HUES6 (cell line): Measurements from ENCODE around the gene ZNF385A.

Experiments
- H3K27ac ChIP-seq: 2 replicates; pipeline ENCODE4 v1.7.0; 2013; ENCODE audit warnings: low read depth, mild to moderate bottlenecking, low read length, inconsistent platforms
- H3K27me3 ChIP-seq: 2 replicates; pipeline ENCODE4 v1.6.1; 2013; ENCODE audit warnings: low read length; ENCODE audit not compliant: control insufficient read depth, insufficient read depth
- H3K36me3 ChIP-seq: 2 replicates; pipeline ENCODE4 v1.6.1; 2013; ENCODE audit warnings: low read length; ENCODE audit not compliant: control insufficient read depth, insufficient read depth
- H3K4me1 ChIP-seq: 2 replicates; pipeline ENCODE4 v1.6.1; 2013; ENCODE audit warnings: low read length; ENCODE audit not compliant: control insufficient read depth, insufficient read depth
- H3K4me3 ChIP-seq: 2 replicates; pipeline ENCODE4 v1.5.1; 2013; ENCODE audit warnings: low read depth, low read length
- H3K9ac ChIP-seq: one replicate; pipeline ENCODE4 v1.6.1; 2013; ENCODE audit warnings: mild to moderate bottlenecking, low read length
- H3K9me3 ChIP-seq: 2 replicates; pipeline ENCODE4 v1.6.1; 2013; ENCODE audit warnings: low read depth, low read length; ENCODE audit not compliant: control insufficient read depth, insufficient read depth

ZNF385A gene

GRCh38 chr12:54379398-54380201 is 4.9 kb downstream of the ZNF385A start:
- H3K36me3 ChIP-seq: peaks cover 12% of the 10 kb centered on the region
- peaks cover 18% of the 10 kb centered on the region for H3K27me3 ChIP-seq
- peak overlapping the region; percentile 51 for H3K4me3 ChIP-seq
- no peaks in the 10 kb centered on the region for H3K9me3 ChIP-seq
- no peak overlapping the region for H3K27ac ChIP-seq
- H3K9ac ChIP-seq: no peak overlapping the region
- H3K4me1 ChIP-seq: peaks cover 37% of the 10 kb centered on the region

- Histone ChIP-seq H3K36me3 (peaks cover 13% of the 10 kb centered on the region), H3K9ac (no peak overlapping the region), H3K27ac (no peak overlapping the region), H3K4me3 (peak overlapping the region; percentile 51), H3K27me3 (peaks cover 18% of the 10 kb centered on the region), H3K4me1 (peaks cover 37% of the 10 kb centered on the region), H3K9me3 (no peaks in the 10 kb centered on the region)
These were observed 5.6 kb downstream of the ZNF385A start for GRCh38 chr12:54378796-54379397.

GRCh38 chr12:54377797-54378515 is 6.6 kb downstream of the ZNF385A start:
- Histone ChIP-seq H3K9ac (no peak overlapping the region), H3K4me3 (no peak overlapping the region), H3K4me1 (peaks cover 34% of the 10 kb centered on the region), H3K27ac (no peak overlapping the region), H3K36me3 (peaks cover 11% of the 10 kb centered on the region), H3K27me3 (peaks cover 18% of the 10 kb centered on the region), H3K9me3 (no peaks in the 10 kb centered on the region)

- Histone ChIP-seq H3K4me1 (peaks cover 34% of the 10 kb centered on the region), H3K36me3 (peaks cover 10% of the 10 kb centered on the region; the same call in 1 of the 2 replicates), H3K27me3 (peaks cover 18% of the 10 kb centered on the region), H3K9ac (no peak overlapping the region), H3K27ac (no peak overlapping the region), H3K4me3 (no peak overlapping the region), H3K9me3 (no peaks in the 10 kb centered on the region)
These were observed 7.5 kb downstream of the ZNF385A start for GRCh38 chr12:54377007-54377406.

GRCh38 chr12:54376596-54376995 is 7.9 kb downstream of the ZNF385A start:
- H3K27ac ChIP-seq: no peak overlapping the region
- no peak overlapping the region for H3K4me3 ChIP-seq
- H3K36me3 ChIP-seq: peaks cover 14% of the 10 kb centered on the region; the same call in 1 of the 2 replicates
- no peak overlapping the region for H3K9ac ChIP-seq
- no peaks in the 10 kb centered on the region for H3K9me3 ChIP-seq
- peaks cover 34% of the 10 kb centered on the region for H3K4me1 ChIP-seq
- peaks cover 18% of the 10 kb centered on the region for H3K27me3 ChIP-seq

- Histone ChIP-seq H3K4me1 (peaks cover 40% of the 10 kb centered on the region), H3K9me3 (no peaks in the 10 kb centered on the region), H3K9ac (no peak overlapping the region), H3K27me3 (peaks cover 21% of the 10 kb centered on the region), H3K4me3 (no peak overlapping the region), H3K27ac (no peak overlapping the region), H3K36me3 (peaks cover 18% of the 10 kb centered on the region; the same call in 1 of the 2 replicates)
These were observed 9.3 kb downstream of the ZNF385A start for GRCh38 chr12:54375259-54375579.

- Histone ChIP-seq H3K4me3 (no peak overlapping the region), H3K27ac (no peak overlapping the region), H3K36me3 (peaks cover 18% of the 10 kb centered on the region; the same call in 1 of the 2 replicates), H3K4me1 (peaks cover 39% of the 10 kb centered on the region), H3K9me3 (no peaks in the 10 kb centered on the region), H3K27me3 (peaks cover 22% of the 10 kb centered on the region), H3K9ac (peak overlapping the region; percentile 26)
These were observed 9.8 kb downstream of the ZNF385A start for GRCh38 chr12:54374562-54375258.

GRCh38 chr12:54373649-54374561 is 10.6 kb downstream of the ZNF385A start:
- Histone ChIP-seq H3K27me3 (peaks cover 30% of the 10 kb centered on the region), H3K9me3 (no peaks in the 10 kb centered on the region), H3K4me3 (no peak overlapping the region), H3K36me3 (peaks cover 18% of the 10 kb centered on the region; the same call in 1 of the 2 replicates), H3K4me1 (peaks cover 41% of the 10 kb centered on the region), H3K9ac (no peak overlapping the region), H3K27ac (no peak overlapping the region)

- Histone ChIP-seq H3K36me3 (peaks cover 18% of the 10 kb centered on the region; the same call in 1 of the 2 replicates), H3K9ac (no peak overlapping the region), H3K4me1 (peaks cover 36% of the 10 kb centered on the region; the same call in 1 of the 2 replicates), H3K27me3 (peaks cover 31% of the 10 kb centered on the region), H3K4me3 (no peak overlapping the region), H3K9me3 (no peaks in the 10 kb centered on the region), H3K27ac (no peak overlapping the region)
These were observed 12.3 kb downstream of the ZNF385A start for GRCh38 chr12:54372113-54372806.
